ENCODE results near the gene TTC4.

Gene TTC4

GRCh38 chr1:54764922-54765561, 49.4 kb downstream of the TTC4 start:
- no peak for DNase-seq
- no peaks in the 10 kb centered on the region for H3K27me3 ChIP-seq (ENCODE audit: insufficient read depth, low read length, poor library complexity)
- no peak overlapping the region for H3K56ac ChIP-seq (ENCODE audit: low read length)
- no peak overlapping the region for H3K4ac ChIP-seq (ENCODE audit: low read depth, low read length)
- H3K79me2 ChIP-seq (ENCODE audit: control insufficient read depth, insufficient read depth, low read length), result no peaks in the 10 kb centered on the region
- H4K8ac ChIP-seq (ENCODE audit: low read depth, low read length), result no peak overlapping the region
- H3K18ac ChIP-seq (ENCODE audit: low read length), result no peak overlapping the region
- H3K36me3 ChIP-seq (ENCODE audit: control insufficient read depth, insufficient read depth, low read length), result no peaks in the 10 kb centered on the region
- H3K4me1 ChIP-seq (ENCODE audit: control insufficient read depth, low read depth, low read length), result peaks cover 9% of the 10 kb centered on the region
- no CpG with 5 or more reads among the region's 13 CpGs for WGBS (ENCODE audit: extremely low coverage, insufficient coverage, low lambda C conversion rate)
- H3K9ac ChIP-seq (ENCODE audit: low read length), result peak overlapping the region; percentile 33
- H3K27ac ChIP-seq (ENCODE audit: low read depth, low read length), result no peak overlapping the region
- no peak overlapping the region for H3K23ac ChIP-seq (ENCODE audit: low read length)
- no peak overlapping the region for H3K4me3 ChIP-seq (ENCODE audit: low read length)
- H4K5ac ChIP-seq (ENCODE audit: low read length), result no peak overlapping the region
- H2BK120ac ChIP-seq (ENCODE audit: low read depth, low read length), result no peak overlapping the region
- H2BK5ac ChIP-seq (ENCODE audit: low read length), result no peak overlapping the region
- no peak overlapping the region for H2AK5ac ChIP-seq (ENCODE audit: low read length)
- no peaks in the 10 kb centered on the region for H3K79me1 ChIP-seq (ENCODE audit: low read length)
- peak overlapping the region; percentile 35 for H3K4me2 ChIP-seq (ENCODE audit: low read length)
- no peak overlapping the region for H2BK15ac ChIP-seq (replicated peaks; ENCODE audit: low read depth)

GRCh38 chr1:54766726-54767125, 51.1 kb downstream of the TTC4 start:
- H3K27me3 ChIP-seq (ENCODE audit: insufficient read depth, low read length, poor library complexity), result no peaks in the 10 kb centered on the region
- H3K56ac ChIP-seq (ENCODE audit: low read length), result peak overlapping the region; percentile 17
- H2AK5ac ChIP-seq (ENCODE audit: low read length), result no peak overlapping the region
- no peak overlapping the region for H3K9ac ChIP-seq (ENCODE audit: low read length)
- no peaks in the 10 kb centered on the region for H3K79me2 ChIP-seq (ENCODE audit: control insufficient read depth, insufficient read depth, low read length)
- peak; percentile 49 for DNase-seq
- H3K79me1 ChIP-seq (ENCODE audit: low read length), result no peaks in the 10 kb centered on the region
- H4K5ac ChIP-seq (ENCODE audit: low read length), result no peak overlapping the region
- H3K18ac ChIP-seq (ENCODE audit: low read length), result no peak overlapping the region
- H3K36me3 ChIP-seq (ENCODE audit: control insufficient read depth, insufficient read depth, low read length), result no peaks in the 10 kb centered on the region
- no peak overlapping the region for H3K27ac ChIP-seq (ENCODE audit: low read depth, low read length)
- H2BK15ac ChIP-seq (replicated peaks; ENCODE audit: low read depth), result no peak overlapping the region
- H3K23ac ChIP-seq (ENCODE audit: low read length), result no peak overlapping the region
- H3K4me1 ChIP-seq (ENCODE audit: control insufficient read depth, low read depth, low read length), result peaks cover 9% of the 10 kb centered on the region
- H3K4ac ChIP-seq (ENCODE audit: low read depth, low read length), result no peak overlapping the region
- H3K4me2 ChIP-seq (ENCODE audit: low read length), result no peak overlapping the region
- WGBS (ENCODE audit: extremely low coverage, insufficient coverage, low lambda C conversion rate), result no CpG with 5 or more reads among the region's 4 CpGs
- H3K4me3 ChIP-seq (ENCODE audit: low read length), result no peak overlapping the region
- no peak overlapping the region for H2BK120ac ChIP-seq (ENCODE audit: low read depth, low read length)
- H4K8ac ChIP-seq (ENCODE audit: low read depth, low read length), result no peak overlapping the region
- no peak overlapping the region for H2BK5ac ChIP-seq (ENCODE audit: low read length)

GRCh38 chr1:54767526-54767925, 51.9 kb downstream of the TTC4 start:
- no peak overlapping the region for H2BK15ac ChIP-seq (replicated peaks; ENCODE audit: low read depth)
- H3K27me3 ChIP-seq (ENCODE audit: insufficient read depth, low read length, poor library complexity), result no peaks in the 10 kb centered on the region
- H3K79me1 ChIP-seq (ENCODE audit: low read length), result no peaks in the 10 kb centered on the region
- H4K8ac ChIP-seq (ENCODE audit: low read depth, low read length), result no peak overlapping the region
- no peak overlapping the region for H3K4me2 ChIP-seq (ENCODE audit: low read length)
- no peak for DNase-seq
- H2BK120ac ChIP-seq (ENCODE audit: low read depth, low read length), result no peak overlapping the region
- no peak overlapping the region for H3K27ac ChIP-seq (ENCODE audit: low read depth, low read length)
- no peak overlapping the region for H3K56ac ChIP-seq (ENCODE audit: low read length)
- no peak overlapping the region for H2BK5ac ChIP-seq (ENCODE audit: low read length)
- no peaks in the 10 kb centered on the region for H3K79me2 ChIP-seq (ENCODE audit: control insufficient read depth, insufficient read depth, low read length)
- H3K4me3 ChIP-seq (ENCODE audit: low read length), result no peak overlapping the region
- no peak overlapping the region for H3K23ac ChIP-seq (ENCODE audit: low read length)
- no peak overlapping the region for H2AK5ac ChIP-seq (ENCODE audit: low read length)
- peaks cover 9% of the 10 kb centered on the region for H3K4me1 ChIP-seq (ENCODE audit: control insufficient read depth, low read depth, low read length)
- no peak overlapping the region for H4K5ac ChIP-seq (ENCODE audit: low read length)
- H3K4ac ChIP-seq (ENCODE audit: low read depth, low read length), result no peak overlapping the region
- H3K9ac ChIP-seq (ENCODE audit: low read length), result no peak overlapping the region
- WGBS (ENCODE audit: extremely low coverage, insufficient coverage, low lambda C conversion rate), result no CpG with 5 or more reads among the region's 6 CpGs
- H3K18ac ChIP-seq (ENCODE audit: low read length), result no peak overlapping the region
- no peaks in the 10 kb centered on the region for H3K36me3 ChIP-seq (ENCODE audit: control insufficient read depth, insufficient read depth, low read length)

- peak; percentile 41 for DNase-seq
- no CpG with 5 or more reads among the region's 5 CpGs for WGBS (ENCODE audit: extremely low coverage, insufficient coverage, low lambda C conversion rate)
- Histone ChIP-seq H3K23ac (ENCODE audit: low read length) (no peak overlapping the region), H3K4me2 (ENCODE audit: low read length) (no peak overlapping the region), H2BK15ac (replicated peaks; ENCODE audit: low read depth) (no peak overlapping the region), H3K27me3 (ENCODE audit: insufficient read depth, low read length, poor library complexity) (no peaks in the 10 kb centered on the region), H3K9ac (ENCODE audit: low read length) (no peak overlapping the region), H3K4me1 (ENCODE audit: control insufficient read depth, low read depth, low read length) (peaks cover 9% of the 10 kb centered on the region), H3K27ac (ENCODE audit: low read depth, low read length) (no peak overlapping the region), H2BK5ac (ENCODE audit: low read length) (no peak overlapping the region), H3K79me1 (ENCODE audit: low read length) (no peaks in the 10 kb centered on the region), H2AK5ac (ENCODE audit: low read length) (no peak overlapping the region), H3K56ac (ENCODE audit: low read length) (no peak overlapping the region), H3K18ac (ENCODE audit: low read length) (no peak overlapping the region), H4K8ac (ENCODE audit: low read depth, low read length) (no peak overlapping the region), H3K79me2 (ENCODE audit: control insufficient read depth, insufficient read depth, low read length) (no peaks in the 10 kb centered on the region), H3K4me3 (ENCODE audit: low read length) (no peak overlapping the region), H4K5ac (ENCODE audit: low read length) (no peak overlapping the region), H2BK120ac (ENCODE audit: low read depth, low read length) (no peak overlapping the region), H3K36me3 (ENCODE audit: control insufficient read depth, insufficient read depth, low read length) (no peaks in the 10 kb centered on the region), H3K4ac (ENCODE audit: low read depth, low read length) (no peak overlapping the region)
These were observed 52.4 kb downstream of the TTC4 start for GRCh38 chr1:54768093-54768492.

- no peak overlapping the region for H3K18ac ChIP-seq (ENCODE audit: low read length)
- no peak for DNase-seq
- no peaks in the 10 kb centered on the region for H3K79me1 ChIP-seq (ENCODE audit: low read length)
- H3K56ac ChIP-seq (ENCODE audit: low read length), result no peak overlapping the region
- no peak overlapping the region for H2BK120ac ChIP-seq (ENCODE audit: low read depth, low read length)
- no peak overlapping the region for H4K5ac ChIP-seq (ENCODE audit: low read length)
- H3K4me2 ChIP-seq (ENCODE audit: low read length), result no peak overlapping the region
- H3K79me2 ChIP-seq (ENCODE audit: control insufficient read depth, insufficient read depth, low read length), result no peaks in the 10 kb centered on the region
- H3K4me3 ChIP-seq (ENCODE audit: low read length), result no peak overlapping the region
- no peak overlapping the region for H3K4ac ChIP-seq (ENCODE audit: low read depth, low read length)
- H4K8ac ChIP-seq (ENCODE audit: low read depth, low read length), result no peak overlapping the region
- no peak overlapping the region for H3K23ac ChIP-seq (ENCODE audit: low read length)
- WGBS (ENCODE audit: extremely low coverage, insufficient coverage, low lambda C conversion rate), result no CpG with 5 or more reads among the region's 2 CpGs
- H3K27me3 ChIP-seq (ENCODE audit: insufficient read depth, low read length, poor library complexity), result no peaks in the 10 kb centered on the region
- no peak overlapping the region for H2BK5ac ChIP-seq (ENCODE audit: low read length)
- H3K27ac ChIP-seq (ENCODE audit: low read depth, low read length), result no peak overlapping the region
- no peak overlapping the region for H2BK15ac ChIP-seq (replicated peaks; ENCODE audit: low read depth)
- no peak overlapping the region for H2AK5ac ChIP-seq (ENCODE audit: low read length)
- H3K9ac ChIP-seq (ENCODE audit: low read length), result no peak overlapping the region
- no peaks in the 10 kb centered on the region for H3K36me3 ChIP-seq (ENCODE audit: control insufficient read depth, insufficient read depth, low read length)
- no peaks in the 10 kb centered on the region for H3K4me1 ChIP-seq (ENCODE audit: control insufficient read depth, low read depth, low read length)
These were observed 57.3 kb downstream of the TTC4 start for GRCh38 chr1:54772951-54773350.

Data from mesendoderm (in vitro differentiated cells).